ENCODE measurements around the gene DAAM2.
A peak's percentile ranks its signal among the peaks of the same experiment; 100 is the strongest.

DAAM2 gene

DNA sequence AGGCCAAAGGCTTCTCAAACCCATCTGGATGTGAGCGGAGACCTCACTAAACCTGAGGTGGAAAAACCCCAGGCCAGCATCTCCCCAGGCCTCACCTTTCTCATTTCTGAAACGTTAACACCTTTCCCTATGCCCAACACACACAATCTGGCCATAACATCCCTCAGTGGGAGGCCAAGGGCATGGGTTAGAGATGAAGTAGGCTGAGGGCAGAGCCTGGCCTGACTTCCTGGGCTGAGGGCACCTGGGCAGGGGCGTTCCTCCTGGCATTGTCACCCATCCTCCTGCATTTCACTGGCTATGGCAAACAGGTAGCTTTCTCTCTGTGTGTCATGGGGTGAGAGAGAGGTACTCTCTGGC lies 133.7 kb downstream of the DAAM2 start:
- Histone ChIP-seq H3K27me3 (replicated peaks; ENCODE audit: control insufficient read depth, insufficient read depth, low read length) (no peaks in the 10 kb centered on the region), H3K4me3 (ENCODE audit: low read length) (no peak overlapping the region), H3K9ac (ENCODE audit: low read length) (no peak overlapping the region), H3K9me3 (ENCODE audit: control insufficient read depth, low read length) (no peaks in the 10 kb centered on the region), H3K4me1 (ENCODE audit: control insufficient read depth, insufficient read depth, low read length) (peaks cover 57% of the 10 kb centered on the region), H3K36me3 (ENCODE audit: control insufficient read depth, insufficient read depth, low read length, severe bottlenecking) (peaks cover 52% of the 10 kb centered on the region)
- no peak for DNase-seq (ENCODE audit: low read depth)

DNA sequence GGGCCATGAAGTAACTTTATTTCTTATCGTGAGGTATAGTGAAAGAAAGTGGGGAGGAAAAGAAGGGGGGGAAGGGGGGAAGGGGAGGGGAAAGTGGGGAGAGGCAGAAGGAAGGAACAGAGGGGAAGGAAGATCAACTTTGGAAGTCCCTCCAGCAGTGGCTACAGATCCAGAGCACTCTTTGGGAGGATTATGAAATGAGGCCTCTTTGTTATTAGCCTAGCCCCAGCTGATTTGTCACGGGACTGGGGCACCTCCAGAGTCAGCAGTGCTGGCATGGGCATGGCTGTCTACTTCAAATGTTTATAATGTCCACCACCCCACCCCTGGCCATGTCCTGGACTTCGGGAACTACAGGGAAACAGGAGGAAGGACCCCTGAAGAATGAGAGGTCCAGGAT lies 134.5 kb downstream of the DAAM2 start:
- H3K27me3 ChIP-seq (replicated peaks; ENCODE audit: control insufficient read depth, insufficient read depth, low read length), result no peaks in the 10 kb centered on the region
- H3K9me3 ChIP-seq (ENCODE audit: control insufficient read depth, low read length), result no peaks in the 10 kb centered on the region
- H3K4me3 ChIP-seq (ENCODE audit: low read length), result no peak overlapping the region
- peak; percentile 25 for DNase-seq (ENCODE audit: low read depth)
- H3K9ac ChIP-seq (ENCODE audit: low read length), result peak overlapping the region; percentile 63
- peaks cover 48% of the 10 kb centered on the region for H3K36me3 ChIP-seq (ENCODE audit: control insufficient read depth, insufficient read depth, low read length, severe bottlenecking)
- peaks cover 64% of the 10 kb centered on the region for H3K4me1 ChIP-seq (ENCODE audit: control insufficient read depth, insufficient read depth, low read length)

DNA sequence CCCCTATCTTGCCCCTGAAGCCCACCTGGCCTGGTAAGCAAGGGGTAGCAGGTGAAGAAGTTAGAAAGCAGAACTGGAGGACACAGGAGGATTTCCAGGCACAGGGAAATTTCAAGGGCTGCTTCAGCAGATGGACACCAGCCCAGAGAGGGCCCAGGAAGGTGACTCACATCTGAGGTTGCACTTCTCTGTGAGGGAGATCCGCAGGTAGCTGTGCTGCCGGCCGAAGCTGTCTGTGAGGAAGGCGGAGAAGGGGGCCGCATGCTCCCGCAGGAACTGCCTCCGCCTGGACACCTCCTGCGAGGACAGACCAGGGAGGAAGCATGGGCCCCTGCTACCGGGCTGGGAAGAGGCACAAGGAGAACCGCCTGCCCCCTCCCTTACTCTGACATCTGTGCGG lies 135.0 kb downstream of the DAAM2 start:
- H3K36me3 ChIP-seq (ENCODE audit: control insufficient read depth, insufficient read depth, low read length, severe bottlenecking), result peaks cover 43% of the 10 kb centered on the region
- H3K27me3 ChIP-seq (replicated peaks; ENCODE audit: control insufficient read depth, insufficient read depth, low read length), result no peaks in the 10 kb centered on the region
- no peak overlapping the region for H3K4me3 ChIP-seq (ENCODE audit: low read length)
- H3K9me3 ChIP-seq (ENCODE audit: control insufficient read depth, low read length), result no peaks in the 10 kb centered on the region
- peak; percentile 26 for DNase-seq (ENCODE audit: low read depth)
- peak overlapping the region; percentile 63 for H3K9ac ChIP-seq (ENCODE audit: low read length)
- H3K4me1 ChIP-seq (ENCODE audit: control insufficient read depth, insufficient read depth, low read length), result peaks cover 69% of the 10 kb centered on the region

DNA sequence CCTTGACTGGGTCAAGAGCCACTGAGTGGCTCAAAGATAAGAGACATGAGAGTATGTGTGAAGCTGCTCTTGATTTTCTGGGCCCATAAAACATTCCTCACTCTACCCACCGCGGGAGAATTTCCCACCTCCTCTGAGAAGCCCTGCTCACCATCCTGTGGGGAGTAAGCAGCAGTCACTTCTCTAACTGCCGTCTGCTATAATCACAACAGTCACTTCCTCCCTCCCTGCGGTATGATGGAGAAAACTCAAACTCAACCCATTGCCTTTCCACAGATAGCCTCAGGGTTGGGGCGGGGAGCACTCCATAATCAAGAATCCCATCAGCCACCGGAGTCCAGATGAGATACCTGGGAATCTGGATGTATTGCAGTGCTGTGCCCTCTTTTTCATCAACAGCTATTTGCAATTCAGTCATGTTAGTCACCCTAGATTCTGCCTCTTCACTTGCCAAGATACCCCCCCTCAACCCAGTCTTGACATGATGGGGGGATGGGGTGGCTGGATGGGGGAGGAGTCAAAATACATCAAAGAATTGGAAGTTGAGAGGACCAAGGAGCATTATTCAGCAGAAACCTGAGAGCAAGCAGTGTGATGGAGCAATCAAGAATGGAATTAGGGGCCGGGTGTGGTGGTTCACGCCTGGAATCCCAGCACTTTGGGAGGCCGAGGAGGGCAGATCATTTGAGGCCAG lies 137.0 kb downstream of the DAAM2 start:
- Histone ChIP-seq H3K4me3 (ENCODE audit: low read length) (no peak overlapping the region), H3K36me3 (ENCODE audit: control insufficient read depth, insufficient read depth, low read length, severe bottlenecking) (peaks cover 23% of the 10 kb centered on the region), H3K4me1 (ENCODE audit: control insufficient read depth, insufficient read depth, low read length) (peaks cover 73% of the 10 kb centered on the region), H3K27me3 (replicated peaks; ENCODE audit: control insufficient read depth, insufficient read depth, low read length) (no peaks in the 10 kb centered on the region), H3K9ac (ENCODE audit: low read length) (no peak overlapping the region), H3K9me3 (ENCODE audit: control insufficient read depth, low read length) (no peaks in the 10 kb centered on the region)
- DNase-seq (ENCODE audit: low read depth), result peak; percentile 80

DNA sequence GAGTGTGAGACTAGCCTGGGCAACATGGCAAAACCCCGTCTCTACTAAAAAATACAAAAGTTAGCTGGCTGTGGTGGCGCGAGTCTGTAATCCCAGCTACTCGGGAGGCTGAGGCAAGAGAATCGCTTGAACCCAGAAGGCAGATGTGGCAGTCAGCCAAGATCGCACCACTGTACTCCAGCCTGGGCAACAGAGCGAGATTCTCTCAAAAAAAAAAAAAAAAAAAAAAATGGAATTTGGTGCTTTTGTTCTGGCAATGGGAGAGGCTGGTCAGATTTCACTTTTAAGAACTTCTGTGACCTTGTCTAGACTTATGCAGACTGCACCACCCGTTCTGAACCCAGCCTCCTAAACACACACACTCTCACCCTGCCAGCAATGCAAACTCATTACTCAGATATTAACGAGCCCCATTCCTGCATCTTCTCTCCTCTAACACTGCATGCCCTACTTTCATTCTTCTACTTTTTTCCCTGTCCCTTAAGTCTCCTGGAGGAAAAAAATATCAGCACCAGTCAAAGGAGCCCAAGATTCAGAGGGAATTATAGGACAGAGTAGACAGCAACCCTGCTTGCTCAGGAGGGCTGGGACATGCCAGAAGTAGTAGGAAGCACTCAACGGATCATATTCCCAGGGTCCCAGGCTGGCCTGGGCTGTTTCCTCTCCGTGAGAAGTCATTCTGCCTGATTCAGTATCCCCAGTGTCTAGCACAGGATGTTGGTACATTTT lies 137.7 kb downstream of the DAAM2 start:
- DNase-seq (ENCODE audit: low read depth), result peak; percentile 54
- no peaks in the 10 kb centered on the region for H3K9me3 ChIP-seq (ENCODE audit: control insufficient read depth, low read length)
- H3K36me3 ChIP-seq (ENCODE audit: control insufficient read depth, insufficient read depth, low read length, severe bottlenecking), result peaks cover 16% of the 10 kb centered on the region
- H3K4me1 ChIP-seq (ENCODE audit: control insufficient read depth, insufficient read depth, low read length), result peaks cover 73% of the 10 kb centered on the region
- peak overlapping the region; percentile 25 for H3K9ac ChIP-seq (ENCODE audit: low read length)
- H3K27me3 ChIP-seq (replicated peaks; ENCODE audit: control insufficient read depth, insufficient read depth, low read length), result no peaks in the 10 kb centered on the region
- H3K4me3 ChIP-seq (ENCODE audit: low read length), result peak overlapping the region; percentile 94

DNA sequence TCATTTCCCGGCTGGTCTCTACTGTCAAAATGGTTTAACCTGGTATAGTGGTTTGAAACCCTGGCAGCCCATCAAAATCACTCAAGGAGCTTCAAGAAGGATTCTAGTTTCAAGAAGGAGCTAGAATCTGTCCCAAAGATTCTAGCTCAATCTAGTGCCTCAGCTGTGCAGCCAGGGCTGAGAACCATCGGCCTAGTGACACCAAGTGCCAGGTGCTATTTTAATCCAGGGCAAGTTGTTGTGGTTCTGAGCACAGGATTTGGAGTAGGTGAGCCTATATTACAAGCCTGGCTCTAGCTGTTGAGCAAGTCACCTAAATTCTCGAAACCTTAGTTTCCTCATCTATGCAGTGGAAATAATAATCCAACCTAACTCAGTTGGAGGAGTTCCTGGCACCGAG lies 138.4 kb downstream of the DAAM2 start:
- peak; percentile 5 for DNase-seq (ENCODE audit: low read depth)
- Histone ChIP-seq H3K27me3 (replicated peaks; ENCODE audit: control insufficient read depth, insufficient read depth, low read length) (no peaks in the 10 kb centered on the region), H3K9ac (ENCODE audit: low read length) (peak overlapping the region; percentile 25), H3K9me3 (ENCODE audit: control insufficient read depth, low read length) (no peaks in the 10 kb centered on the region), H3K4me1 (ENCODE audit: control insufficient read depth, insufficient read depth, low read length) (peaks cover 72% of the 10 kb centered on the region), H3K36me3 (ENCODE audit: control insufficient read depth, insufficient read depth, low read length, severe bottlenecking) (peaks cover 9% of the 10 kb centered on the region), H3K4me3 (ENCODE audit: low read length) (peak overlapping the region; percentile 94)

DNA sequence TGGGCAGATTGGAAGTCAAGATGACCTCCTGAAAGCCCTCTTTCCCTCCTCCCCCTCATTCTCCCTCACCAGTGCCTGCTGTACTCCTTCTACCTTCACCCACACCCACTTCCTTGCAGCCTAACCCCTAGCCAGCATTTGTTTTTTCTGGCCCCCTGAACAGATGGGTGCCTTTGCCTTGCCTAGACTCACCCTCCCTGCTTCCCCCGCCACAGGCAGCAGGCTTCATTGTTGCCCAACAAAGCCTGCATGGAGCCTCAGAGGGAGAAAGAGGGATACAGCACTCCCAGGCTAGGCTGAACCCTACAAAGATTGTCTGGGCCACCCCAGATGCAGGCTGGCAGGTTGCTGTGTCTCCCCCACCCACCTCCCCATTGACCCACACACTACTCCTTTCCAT lies 139.4 kb downstream of the DAAM2 start:
- no peaks in the 10 kb centered on the region for H3K36me3 ChIP-seq (ENCODE audit: control insufficient read depth, insufficient read depth, low read length, severe bottlenecking)
- no peak for DNase-seq (ENCODE audit: low read depth)
- H3K27me3 ChIP-seq (replicated peaks; ENCODE audit: control insufficient read depth, insufficient read depth, low read length), result no peaks in the 10 kb centered on the region
- peak overlapping the region; percentile 95 for H3K9ac ChIP-seq (ENCODE audit: low read length)
- H3K9me3 ChIP-seq (ENCODE audit: control insufficient read depth, low read length), result no peaks in the 10 kb centered on the region
- H3K4me1 ChIP-seq (ENCODE audit: control insufficient read depth, insufficient read depth, low read length), result peaks cover 73% of the 10 kb centered on the region
- H3K4me3 ChIP-seq (ENCODE audit: low read length), result peak overlapping the region; percentile 94

DNA sequence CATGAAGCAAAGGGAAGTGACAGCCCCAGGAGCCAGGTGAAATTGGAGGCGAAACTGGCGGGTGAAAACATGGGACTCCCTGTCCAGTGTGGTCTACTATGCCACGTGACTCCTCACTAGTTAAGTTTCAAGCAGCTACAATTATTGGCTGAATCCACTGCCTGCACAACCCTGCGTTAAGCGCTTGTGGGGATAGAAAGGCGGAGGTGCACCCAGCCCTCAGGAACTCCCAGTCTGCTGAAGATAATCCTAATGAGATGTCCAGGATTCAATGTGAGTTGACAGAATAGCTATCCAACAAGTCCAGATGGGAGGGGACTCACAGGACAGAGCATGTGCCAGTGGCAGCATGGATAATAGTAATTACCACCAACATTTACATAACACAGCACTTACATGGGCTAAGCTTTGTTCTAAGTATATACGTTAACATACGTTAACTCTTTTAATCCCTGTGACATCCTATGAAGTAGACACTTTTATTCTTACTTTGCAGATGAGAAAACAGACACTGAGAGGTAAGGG lies 140.3 kb downstream of the DAAM2 start:
- Histone ChIP-seq H3K9ac (ENCODE audit: low read length) (peak overlapping the region; percentile 95), H3K4me1 (ENCODE audit: control insufficient read depth, insufficient read depth, low read length) (peaks cover 65% of the 10 kb centered on the region), H3K36me3 (ENCODE audit: control insufficient read depth, insufficient read depth, low read length, severe bottlenecking) (no peaks in the 10 kb centered on the region), H3K9me3 (ENCODE audit: control insufficient read depth, low read length) (no peaks in the 10 kb centered on the region), H3K4me3 (ENCODE audit: low read length) (peak overlapping the region; percentile 94), H3K27me3 (replicated peaks; ENCODE audit: control insufficient read depth, insufficient read depth, low read length) (no peaks in the 10 kb centered on the region)
- no peak for DNase-seq (ENCODE audit: low read depth)

DNA sequence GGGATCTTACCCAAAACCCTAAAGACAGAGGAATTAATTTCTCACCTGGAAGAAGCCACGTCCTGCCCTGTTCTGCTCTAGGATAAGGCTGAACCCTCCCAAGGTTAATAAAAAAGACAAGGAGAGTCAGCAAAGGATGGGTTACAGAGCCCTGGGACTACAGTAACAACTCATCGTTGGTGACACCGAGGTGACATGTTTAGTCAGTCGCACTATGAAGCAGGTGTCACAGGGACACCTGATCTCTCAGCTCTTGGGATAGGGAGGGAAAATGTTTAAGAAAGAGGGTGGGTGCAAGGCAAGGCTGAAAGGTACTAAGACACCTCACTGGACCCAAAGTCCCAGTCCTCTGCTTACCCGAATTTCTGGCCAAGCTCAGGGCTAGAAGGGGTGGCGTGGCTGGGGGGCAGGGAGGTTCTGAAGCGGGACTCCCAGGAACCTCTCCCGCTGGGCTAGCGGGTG lies 141.5 kb downstream of the DAAM2 start:
- H3K4me3 ChIP-seq (ENCODE audit: low read length), result peak overlapping the region; percentile 94
- H3K9ac ChIP-seq (ENCODE audit: low read length), result peak overlapping the region; percentile 95
- no peaks in the 10 kb centered on the region for H3K9me3 ChIP-seq (ENCODE audit: control insufficient read depth, low read length)
- DNase-seq (ENCODE audit: low read depth), result peak; percentile 4
- peaks cover 72% of the 10 kb centered on the region for H3K4me1 ChIP-seq (ENCODE audit: control insufficient read depth, insufficient read depth, low read length)
- H3K27me3 ChIP-seq (replicated peaks; ENCODE audit: control insufficient read depth, insufficient read depth, low read length), result peaks cover 5% of the 10 kb centered on the region
- H3K36me3 ChIP-seq (ENCODE audit: control insufficient read depth, insufficient read depth, low read length, severe bottlenecking), result no peaks in the 10 kb centered on the region

DNA sequence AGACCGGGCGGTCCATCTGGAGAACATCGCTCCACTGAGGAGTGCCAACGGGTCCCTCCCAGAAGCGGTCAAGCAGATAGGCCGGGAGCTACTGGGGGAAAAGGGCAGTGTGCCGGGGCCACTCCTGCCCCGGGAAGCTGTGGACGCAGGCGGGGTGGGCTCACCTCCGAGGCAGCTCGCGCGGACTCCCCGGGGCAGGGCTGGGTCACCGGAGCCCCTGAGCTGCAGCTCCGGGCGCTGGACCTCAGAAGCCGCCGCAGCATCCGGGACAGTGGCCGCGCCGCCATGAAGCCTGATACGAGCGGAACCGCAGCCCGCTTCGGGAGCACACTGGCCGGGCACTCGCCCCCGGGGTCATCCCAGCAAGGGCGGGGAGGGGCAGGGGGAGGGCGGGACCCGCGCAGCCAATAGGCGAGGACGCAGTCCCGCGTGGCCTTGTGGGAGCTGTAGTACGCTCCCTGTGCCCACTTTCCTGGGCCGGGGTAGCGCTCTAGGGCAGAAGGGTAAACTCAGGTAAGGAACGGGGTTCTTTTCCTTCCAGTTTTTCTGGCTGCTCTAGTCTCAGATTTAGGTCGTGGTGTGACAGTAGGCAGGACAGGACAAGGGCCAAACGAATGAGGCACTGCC lies 142.1 kb downstream of the DAAM2 start, which contains the start of gene MOCS1:
Gene MOCS1, minus strand, starts transcription at position 332 of the 627 bp plus-strand sequence. Its CDS starts 45 bp downstream, at position 287.
- Histone ChIP-seq H3K9ac (ENCODE audit: low read length) (peak within 1 kb of the TSS; percentile 95), H3K4me3 (ENCODE audit: low read length) (peak within 1 kb of the TSS; percentile 94), H3K36me3 (ENCODE audit: control insufficient read depth, insufficient read depth, low read length, severe bottlenecking) (no peaks in the 10 kb centered on the region), H3K27me3 (replicated peaks; ENCODE audit: control insufficient read depth, insufficient read depth, low read length) (peaks cover 5% of the 10 kb centered on the region), H3K9me3 (ENCODE audit: control insufficient read depth, low read length) (no peaks in the 10 kb centered on the region), H3K4me1 (ENCODE audit: control insufficient read depth, insufficient read depth, low read length) (peaks cover 73% of the 10 kb centered on the region)
- DNase-seq (ENCODE audit: low read depth), result peak; percentile 87

DNA sequence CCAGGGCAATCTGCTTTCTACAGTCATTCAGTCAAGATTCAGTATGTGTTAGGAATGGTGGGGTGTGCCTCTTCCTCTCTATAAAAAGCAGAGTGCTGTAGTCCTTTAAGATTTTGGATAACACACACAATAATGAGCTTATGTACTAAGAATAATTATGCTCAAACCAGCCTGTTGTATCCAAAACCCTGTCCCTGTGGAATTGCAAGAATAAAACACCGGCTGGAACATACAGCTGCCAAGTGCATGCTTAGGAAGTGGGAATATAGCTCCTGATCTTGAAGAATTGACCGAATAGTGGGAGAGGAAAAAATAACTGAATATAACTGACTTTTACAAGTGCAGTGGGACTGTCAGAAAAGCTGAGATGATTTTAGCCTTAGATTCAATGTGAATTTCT lies 143.1 kb downstream of the DAAM2 start:
- Histone ChIP-seq H3K4me3 (ENCODE audit: low read length) (peak overlapping the region; percentile 94), H3K36me3 (ENCODE audit: control insufficient read depth, insufficient read depth, low read length, severe bottlenecking) (no peaks in the 10 kb centered on the region), H3K9me3 (ENCODE audit: control insufficient read depth, low read length) (no peaks in the 10 kb centered on the region), H3K4me1 (ENCODE audit: control insufficient read depth, insufficient read depth, low read length) (peaks cover 66% of the 10 kb centered on the region), H3K9ac (ENCODE audit: low read length) (no peak overlapping the region), H3K27me3 (replicated peaks; ENCODE audit: control insufficient read depth, insufficient read depth, low read length) (peaks cover 5% of the 10 kb centered on the region)
- no peak for DNase-seq (ENCODE audit: low read depth)
